Brain pericyte (primary cell): ENCODE results near the gene CELF4.

Experiments
- DNase-seq: peaks from one replicate; pipeline ENCODE4 v3.0.0-alpha.2; 2012; ENCODE audit warnings: low read depth, low spot score

Gene CELF4

DNA sequence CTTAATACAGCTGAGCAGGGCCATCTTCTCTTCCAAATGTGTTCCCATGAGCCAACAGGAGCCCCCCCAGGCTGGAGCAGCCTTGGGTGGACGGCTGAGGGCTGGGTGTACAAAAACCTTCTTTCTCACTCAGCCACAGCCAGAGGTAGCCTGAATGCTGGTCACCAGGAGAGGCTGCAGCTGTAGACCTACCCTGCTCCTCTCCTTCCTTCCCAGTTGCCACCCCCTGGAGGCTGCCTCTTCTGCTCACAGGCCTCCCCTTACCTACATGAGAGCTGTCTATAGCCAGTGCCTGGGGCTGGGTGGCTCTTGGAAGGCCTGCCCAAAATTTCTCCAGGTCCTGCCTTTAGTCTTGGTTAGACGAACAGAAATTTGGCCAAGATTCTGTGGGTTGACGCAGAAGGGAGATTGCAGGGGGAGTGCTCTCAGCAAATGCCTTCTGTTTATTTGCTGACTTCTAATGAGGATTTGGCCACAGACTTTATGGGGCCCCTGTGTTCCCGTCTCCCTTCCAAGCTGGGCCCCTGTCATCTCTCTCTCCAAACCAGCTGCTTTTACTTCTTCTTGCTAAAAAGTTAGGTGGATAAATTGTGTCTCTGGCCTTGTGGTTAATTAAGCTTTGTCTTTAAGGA lies 18.3 kb downstream of the CELF4 start:
- DNase-seq = no peak

GRCh38 chr18:37546651-37547050 lies 18.9 kb downstream of the CELF4 start:
- DNase-seq = no peak

DNA sequence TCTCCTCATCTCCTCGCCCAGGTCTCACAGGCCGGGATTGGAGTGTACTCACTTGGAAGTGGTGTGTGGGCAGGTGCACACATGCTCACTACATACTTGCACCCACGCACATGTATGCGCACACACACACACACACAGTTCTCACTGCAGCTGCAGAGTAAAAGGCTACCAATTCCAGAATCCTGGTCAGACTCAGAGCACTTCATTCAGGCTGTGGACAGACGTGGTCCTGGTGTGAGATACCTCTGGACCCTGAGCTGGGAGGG lies 19.4 kb downstream of the CELF4 start:
- DNase-seq = no peak

DNA sequence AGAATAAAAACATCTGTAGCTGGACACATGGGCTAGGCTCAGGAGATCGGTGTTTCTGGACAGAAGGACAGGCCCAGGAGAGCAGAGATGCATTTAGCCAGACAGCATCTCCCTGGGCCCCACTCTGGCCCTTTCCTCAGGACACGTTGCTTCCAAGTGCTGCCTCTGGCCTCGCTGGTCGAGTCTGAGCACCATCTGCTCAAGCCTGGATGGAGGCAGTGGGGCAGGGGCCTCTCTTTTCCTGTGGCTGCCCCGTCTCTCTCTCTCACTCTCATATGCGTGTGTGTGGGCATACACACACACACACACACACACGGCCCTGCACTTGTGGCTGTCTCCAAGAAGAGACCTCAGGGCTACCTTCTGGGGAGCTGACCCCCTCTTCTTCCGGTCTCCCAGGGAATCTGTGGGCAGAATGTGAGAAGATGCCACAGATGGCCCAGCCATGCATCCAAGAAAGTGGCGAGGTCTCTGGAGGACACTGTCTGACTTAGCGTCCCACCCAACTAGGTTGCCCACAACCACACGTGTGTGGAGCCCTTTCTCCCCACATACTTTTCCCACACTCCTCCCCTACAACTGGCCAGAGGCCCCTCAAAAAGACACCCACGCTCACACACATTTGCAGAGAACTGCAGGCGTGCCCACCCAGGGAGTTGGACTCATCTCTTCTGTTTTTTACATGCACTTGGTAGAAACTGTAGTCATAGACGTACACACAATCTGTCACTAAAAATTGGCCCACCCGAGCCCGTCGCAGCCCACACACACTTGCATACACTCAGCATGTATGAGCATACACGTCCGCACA lies 19.9 kb downstream of the CELF4 start:
- DNase-seq = no peak

- DNase-seq = no peak
These were observed 20.9 kb downstream of the CELF4 start for GRCh38 chr18:37544713-37545112.

GRCh38 chr18:37544217-37544616 lies 21.4 kb downstream of the CELF4 start:
- DNase-seq = no peak

- DNase-seq = no peak
These were observed 22.3 kb downstream of the CELF4 start for GRCh38 chr18:37543321-37543720.

DNA sequence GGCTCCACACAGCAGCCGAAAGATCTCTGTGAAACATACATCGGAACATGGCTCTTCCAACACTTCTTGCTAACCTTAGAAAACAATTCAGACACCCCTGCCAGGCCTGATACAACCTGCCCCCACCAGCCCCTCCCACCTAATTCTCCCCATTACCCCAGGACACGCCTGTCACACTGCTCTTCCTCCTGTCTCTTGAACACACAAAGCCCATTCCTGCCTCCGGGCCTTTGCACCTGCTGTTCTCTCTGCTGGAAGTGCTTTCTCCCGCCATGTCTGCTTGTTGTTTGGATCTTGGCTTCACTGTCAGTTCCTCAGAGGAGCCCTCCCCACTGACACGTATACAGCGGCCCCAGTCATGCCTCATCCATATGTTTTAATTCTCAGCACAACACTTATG lies 24.1 kb downstream of the CELF4 start:
- DNase-seq = no peak

- DNase-seq = no peak
These were observed 25.0 kb downstream of the CELF4 start for GRCh38 chr18:37540424-37541138.

DNA sequence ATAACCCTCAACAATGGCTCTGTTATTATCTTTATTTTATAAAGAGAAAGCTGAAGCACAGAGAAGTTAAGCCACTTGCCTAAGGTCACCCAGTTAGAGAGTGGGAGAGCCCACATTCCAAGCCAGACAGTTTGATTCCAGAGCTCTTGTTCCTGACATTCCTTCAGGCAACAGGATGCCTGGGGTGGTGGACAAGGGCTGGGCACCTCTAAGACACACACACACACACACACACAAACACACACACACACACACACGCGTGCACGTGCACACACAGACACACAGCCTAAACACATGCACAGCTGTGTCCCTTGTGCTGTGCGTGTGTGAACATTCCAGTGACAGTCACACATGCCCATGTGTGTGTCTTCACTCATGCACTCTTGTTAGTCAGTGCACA lies 26.4 kb downstream of the CELF4 start:
- no peak for DNase-seq

DNA sequence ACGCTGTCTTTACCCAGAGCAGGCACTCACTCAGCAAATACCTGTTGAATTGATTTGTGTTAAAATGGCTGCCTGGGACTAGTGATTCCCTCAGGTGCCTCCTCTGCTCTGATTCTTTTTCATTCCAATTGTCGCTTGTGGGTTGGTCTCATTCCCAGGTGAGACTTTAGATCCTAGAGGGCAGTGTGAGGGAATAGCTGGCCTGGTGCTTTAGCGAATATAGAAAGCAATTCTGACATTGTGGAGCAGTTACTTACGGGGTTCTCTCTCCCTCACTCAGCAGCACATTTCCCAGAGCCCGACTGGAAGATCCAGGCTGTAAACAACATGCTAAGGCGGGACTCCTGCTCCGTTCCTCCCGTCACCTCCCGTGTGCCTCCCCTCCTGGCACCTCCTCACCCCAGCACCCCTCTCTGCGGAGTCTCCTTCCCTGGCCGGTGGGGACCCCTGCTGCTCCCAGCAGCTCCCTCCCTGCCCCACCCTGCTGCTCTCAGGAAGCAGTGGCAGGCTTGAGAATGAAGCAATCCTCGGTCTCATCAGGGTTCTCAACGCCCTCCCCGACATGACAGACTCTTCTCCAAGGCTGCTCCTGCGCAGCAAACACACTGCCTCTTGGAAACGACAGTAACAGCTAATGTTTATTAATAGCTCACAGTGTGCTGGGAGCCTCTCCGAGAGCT lies 26.9 kb downstream of the CELF4 start:
- no peak for DNase-seq

- no peak for DNase-seq
These were observed 27.6 kb downstream of the CELF4 start for GRCh38 chr18:37537868-37538525.

DNA sequence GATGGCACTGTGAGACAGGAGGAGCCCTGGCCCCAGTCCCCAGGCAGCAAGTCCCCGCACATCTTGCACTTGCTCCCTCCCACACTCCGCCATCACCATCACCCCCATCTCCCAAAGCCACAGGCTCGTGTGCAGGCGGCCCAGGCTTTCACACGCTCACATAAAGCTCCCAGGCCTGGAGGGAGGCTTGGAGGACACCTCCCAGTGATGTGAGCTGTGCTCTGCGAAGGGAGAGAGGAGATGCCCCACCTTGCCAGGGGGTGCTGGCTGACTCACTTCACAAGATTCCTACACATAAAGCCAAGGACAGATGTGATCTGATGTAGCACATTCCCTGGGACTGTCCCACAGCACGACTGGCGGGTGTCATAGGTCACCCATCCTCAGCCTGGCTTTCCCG lies 28.9 kb downstream of the CELF4 start:
- DNase-seq = no peak

GRCh38 chr18:37535968-37536367 lies 29.6 kb downstream of the CELF4 start:
- no peak for DNase-seq

DNA sequence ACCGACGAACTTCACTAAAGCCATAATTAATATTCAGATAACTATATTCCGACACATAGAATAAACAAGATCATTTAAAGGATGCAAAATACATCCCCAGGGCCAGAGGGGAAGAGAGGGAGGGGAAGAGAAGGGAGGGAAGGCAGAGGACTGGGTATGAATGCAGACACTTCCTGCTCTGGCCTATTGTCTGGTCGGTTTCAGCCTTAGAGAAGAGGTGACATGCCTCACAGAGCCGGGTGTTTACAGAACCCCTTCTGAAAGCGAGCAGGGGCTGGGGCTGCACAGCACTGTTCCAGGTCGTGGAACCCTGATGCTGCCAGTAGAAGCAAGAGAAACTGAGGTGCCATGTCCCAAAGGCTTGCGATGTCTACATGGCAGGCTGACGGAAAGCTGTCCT lies 31.0 kb downstream of the CELF4 start:
- DNase-seq = no peak

GRCh38 chr18:37533647-37534584 lies 31.7 kb downstream of the CELF4 start:
- no peak for DNase-seq

- no peak for DNase-seq
These were observed 32.7 kb downstream of the CELF4 start for GRCh38 chr18:37532917-37533316.

- DNase-seq = no peak
These were observed 35.7 kb downstream of the CELF4 start for GRCh38 chr18:37529863-37530262.

DNA sequence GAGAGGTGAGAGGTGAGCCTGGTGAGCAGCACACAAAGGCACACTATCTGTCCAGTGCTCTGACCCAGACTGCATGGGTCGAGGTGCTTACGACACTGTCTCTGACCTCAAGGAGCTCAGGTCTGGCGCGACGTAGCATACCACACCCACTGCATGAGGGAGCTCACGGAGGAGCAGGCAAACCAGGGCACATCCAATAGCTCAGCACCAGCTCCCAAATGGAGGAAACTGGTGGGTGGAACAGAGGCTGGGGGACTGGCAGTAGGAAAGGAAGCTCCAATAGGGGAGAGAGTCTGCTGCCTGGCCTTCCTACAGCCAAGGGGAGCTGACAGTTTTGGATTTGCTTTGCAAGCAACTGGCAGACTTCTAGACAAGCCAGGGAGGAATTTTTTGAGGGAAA lies 36.3 kb downstream of the CELF4 start:
- DNase-seq = no peak

- DNase-seq = no peak
These were observed 38.2 kb downstream of the CELF4 start for GRCh38 chr18:37527395-37527794.

DNA sequence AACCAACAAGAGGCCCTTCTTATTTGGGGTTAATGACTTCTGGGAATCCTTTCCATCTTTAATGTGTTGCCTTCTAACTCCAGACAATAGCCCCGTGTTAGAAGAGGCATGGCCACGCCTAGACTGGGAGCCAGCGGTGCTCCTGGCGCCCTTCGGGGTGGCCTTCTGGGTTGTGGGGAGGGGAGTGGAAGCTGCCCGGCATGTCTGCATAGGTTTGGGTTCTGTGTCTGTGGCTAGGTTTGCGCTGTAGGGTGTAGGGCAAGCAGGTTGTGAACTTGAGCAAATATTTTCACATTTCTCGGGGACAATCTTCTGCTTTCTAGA lies 40.4 kb downstream of the CELF4 start:
- no peak for DNase-seq
